Ammon's horn (tissue), 1 donor: ENCODE results near the gene LAP3.
A peak's percentile ranks its signal among the peaks of the same experiment; 100 is the strongest.
"Not testable (repeated sequence)": the region's sequence is repeated elsewhere in the genome, so short reads cannot be mapped to it uniquely, and the experiment has no call there.

Experiments used
- DNase-seq: peaks from one replicate; pipeline ENCODE4 v3.0.0-alpha.2; 2016; ENCODE audit warnings: low spot score

Gene LAP3

GRCh38 chr4:17561195-17561909 is 15.6 kb upstream of the LAP3 start:
- DNase-seq: peak; percentile 81

- no peak for DNase-seq
These were observed 14.8 kb upstream of the LAP3 start for GRCh38 chr4:17562157-17562556.

GRCh38 chr4:17565846-17566245 is 11.2 kb upstream of the LAP3 start:
- no peak for DNase-seq

- DNase-seq: no peak
These were observed 9.7 kb upstream of the LAP3 start for GRCh38 chr4:17567271-17567670.

GRCh38 chr4:17574206-17574605 is 2.8 kb upstream of the LAP3 start:
- DNase-seq: no peak

GRCh38 chr4:17575177-17575576 is 1.8 kb upstream of the LAP3 start:
- not testable (repeated sequence) for DNase-seq

GRCh38 chr4:17577665-17578481 is 875 bp downstream of the LAP3 start:
- DNase-seq: peak; percentile 39

GRCh38 chr4:17578482-17578891 is 1.5 kb downstream of the LAP3 start:
- no peak for DNase-seq

GRCh38 chr4:17580969-17581368 is 4.0 kb downstream of the LAP3 start:
- DNase-seq: no peak

- no peak for DNase-seq
These were observed 6.3 kb downstream of the LAP3 start for GRCh38 chr4:17583276-17583675.

- DNase-seq: no peak
These were observed 6.9 kb downstream of the LAP3 start for GRCh38 chr4:17583941-17584340.

- no peak for DNase-seq
These were observed 7.7 kb downstream of the LAP3 start for GRCh38 chr4:17584521-17585213.

GRCh38 chr4:17587094-17587822 is 10.3 kb downstream of the LAP3 start:
- DNase-seq: peak; percentile 50

GRCh38 chr4:17589355-17589754 is 12.4 kb downstream of the LAP3 start:
- no peak for DNase-seq

- peak; percentile 46 for DNase-seq
These were observed 18.5 kb downstream of the LAP3 start for GRCh38 chr4:17595471-17596005.

GRCh38 chr4:17597517-17597916 is 20.5 kb downstream of the LAP3 start:
- no peak for DNase-seq

- DNase-seq: no peak
These were observed 22.8 kb downstream of the LAP3 start for GRCh38 chr4:17599826-17600225.

- DNase-seq: peak; percentile 58
These were observed 28.2 kb downstream of the LAP3 start for GRCh38 chr4:17605236-17605635.

GRCh38 chr4:17613761-17614415 is 36.9 kb downstream of the LAP3 start:
- DNase-seq: no peak

- peak; percentile 96 for DNase-seq
These were observed 37.7 kb downstream of the LAP3 start, which contains the start of gene MED28 for GRCh38 chr4:17614416-17615299. Gene MED28 (plus strand): TSS chr4:17614641. CDS start chr4:17614655, 14 bp downstream.
